GM18508 (cell line): ENCODE results near the gene NFASC.

Source experiments
- ATAC-seq: cut with Tn5 transposase; IDR thresholded peaks from one replicate; pipeline ENCODE4 v1.9.1; 2021; ENCODE audit warnings: moderate number of reproducible peaks; ENCODE audit not compliant: insufficient read depth, unreplicated experiment

The NFASC gene

GRCh38 chr1:204924013-204924759 lies 53.5 kb downstream of the NFASC start:
- no peak for ATAC-seq

DNA sequence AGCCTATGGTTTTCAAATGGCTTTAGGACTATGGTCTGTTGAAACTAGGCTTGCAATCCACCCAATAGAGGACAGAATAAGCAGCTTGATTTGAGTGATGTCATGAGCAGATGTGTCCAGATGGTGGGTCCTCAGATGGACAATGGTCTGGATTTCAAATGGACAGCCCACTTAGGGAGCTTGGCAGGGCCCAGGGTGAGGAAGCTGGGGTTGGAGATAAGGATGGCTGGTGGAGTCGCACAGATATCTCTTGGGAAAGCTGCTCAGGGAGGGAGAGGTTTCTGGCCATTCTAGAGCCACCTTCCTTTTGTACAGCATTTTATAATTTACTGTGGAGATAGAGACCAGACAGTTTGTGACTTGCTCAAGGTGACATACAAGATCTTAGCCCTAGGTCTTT lies 55.0 kb downstream of the NFASC start:
- ATAC-seq = no peak

DNA sequence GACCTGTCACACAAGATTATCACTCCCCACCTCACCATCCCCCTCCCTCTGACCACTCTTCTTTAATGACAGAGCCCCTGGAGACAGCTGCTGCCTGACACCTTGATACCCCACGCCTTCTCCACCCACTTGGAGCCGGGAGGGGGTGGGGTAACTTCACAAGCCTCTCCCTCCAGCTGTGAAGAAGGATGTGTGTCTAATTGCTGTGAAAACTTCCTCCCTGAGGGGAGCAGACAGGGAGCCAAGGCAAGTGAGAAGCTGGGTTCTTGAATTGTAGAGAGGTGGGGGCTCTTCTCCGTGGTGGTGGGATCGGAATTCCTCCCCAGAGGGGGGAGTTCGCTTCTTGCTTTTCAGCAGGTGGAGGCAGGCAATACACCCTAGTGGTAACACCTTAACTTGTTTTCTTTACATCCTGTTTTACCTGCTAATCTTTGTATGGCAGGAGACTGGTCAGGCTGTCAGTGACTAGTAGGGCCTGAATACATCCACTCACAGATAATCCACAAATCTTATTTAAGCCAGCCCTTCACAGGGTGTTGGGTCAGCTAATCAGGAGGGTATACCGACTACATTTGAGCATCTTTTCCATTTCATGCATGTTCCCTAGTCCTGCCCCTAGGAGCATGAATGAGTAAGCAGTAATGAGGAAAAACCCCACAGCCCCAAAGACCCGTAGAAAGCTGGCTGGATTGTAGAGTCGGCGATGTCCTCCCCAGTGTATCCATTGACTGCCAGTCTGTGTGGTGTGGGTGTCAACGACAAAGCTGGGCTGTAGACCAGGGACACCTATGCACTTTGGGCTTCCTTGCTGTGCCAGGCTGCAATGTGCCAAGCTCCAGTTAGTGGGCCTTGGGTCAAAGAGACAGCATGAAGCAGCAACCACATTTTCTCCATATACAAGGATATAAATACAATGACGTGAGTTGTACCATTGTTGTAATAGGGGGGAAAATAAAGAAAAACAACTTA lies 57.3 kb downstream of the NFASC start:
- ATAC-seq = no peak

DNA sequence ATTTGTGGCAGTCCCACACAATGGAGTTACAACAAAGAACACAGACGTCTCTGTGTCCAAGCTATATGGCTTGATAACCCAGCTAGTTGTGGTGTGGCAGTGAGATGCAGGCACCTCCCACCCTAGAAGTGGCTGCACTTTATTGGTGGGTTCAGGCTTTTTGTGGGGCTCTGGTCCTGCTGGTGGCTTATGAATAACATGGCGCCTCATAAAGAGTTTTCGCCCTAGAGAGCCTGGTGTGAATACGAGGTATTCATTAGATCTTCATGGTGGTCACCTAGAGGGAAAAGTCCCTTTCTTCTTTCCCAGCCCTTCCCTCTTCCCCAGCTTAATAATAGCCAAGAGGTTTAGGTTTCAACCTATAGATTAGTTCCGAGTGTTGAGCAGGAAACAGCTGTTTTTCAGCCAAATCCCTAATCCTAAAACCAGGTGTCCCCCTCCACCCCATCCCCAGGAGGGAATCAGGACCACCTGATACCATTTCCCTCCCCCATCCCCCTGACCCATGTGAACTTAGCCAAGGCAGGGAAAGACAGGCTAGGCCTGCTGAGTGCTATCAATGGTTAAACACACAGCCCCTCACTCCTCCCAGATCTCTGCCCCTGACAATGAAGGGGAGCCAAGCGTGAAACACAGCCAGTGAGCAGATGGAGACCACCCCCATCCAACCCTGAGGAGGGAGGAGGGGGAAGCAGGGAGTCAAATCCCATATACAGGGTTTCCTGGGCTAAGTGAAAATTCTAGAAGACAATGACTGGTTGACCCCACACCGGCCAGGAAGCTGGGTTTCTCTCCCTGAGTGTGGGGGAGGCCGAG lies 58.2 kb downstream of the NFASC start:
- ATAC-seq = no peak

GRCh38 chr1:204929487-204930154 lies 59.0 kb downstream of the NFASC start:
- ATAC-seq = no peak

DNA sequence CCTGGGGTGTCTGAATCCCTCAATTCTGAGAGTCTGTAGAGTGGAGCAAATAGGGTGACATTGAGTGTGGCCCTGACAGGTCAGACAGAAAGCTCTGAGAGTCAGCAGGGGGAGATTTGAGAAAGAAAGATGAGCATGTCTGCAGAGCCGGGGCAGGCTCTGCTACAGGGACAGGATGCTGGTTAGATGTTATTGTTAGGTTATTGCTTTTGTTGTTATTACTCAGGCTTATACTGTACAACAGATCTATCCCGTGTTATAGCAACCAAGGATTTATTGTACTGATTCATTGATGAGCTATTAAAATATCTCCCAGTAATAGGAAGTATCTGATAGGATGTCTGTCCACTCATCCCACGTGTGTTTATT lies 59.5 kb downstream of the NFASC start:
- no peak for ATAC-seq

GRCh38 chr1:204931313-204931712 lies 60.7 kb downstream of the NFASC start:
- no peak for ATAC-seq

- ATAC-seq = no peak
Observed at GRCh38 chr1:204931768-204932572, 61.3 kb downstream of the NFASC start.

DNA sequence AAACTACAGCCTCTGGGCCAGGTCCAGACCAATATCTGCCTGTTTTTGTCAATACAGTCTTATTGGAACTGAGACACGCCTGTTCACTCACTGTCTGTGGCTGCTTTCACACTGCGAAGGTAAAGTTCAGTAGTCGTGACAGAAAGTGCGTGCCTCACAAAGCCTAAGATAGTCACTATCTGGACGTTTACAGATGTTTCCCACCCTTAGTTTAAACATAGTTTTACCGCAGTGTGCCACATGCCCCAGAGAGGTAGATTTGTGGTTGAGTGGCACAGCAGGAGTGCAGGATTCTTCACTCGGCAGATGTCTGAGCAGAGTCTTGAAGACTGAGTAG lies 61.9 kb downstream of the NFASC start:
- no peak for ATAC-seq

- ATAC-seq = no peak
Observed at GRCh38 chr1:204935155-204935554, 64.5 kb downstream of the NFASC start.

GRCh38 chr1:204936765-204937164 lies 66.1 kb downstream of the NFASC start:
- ATAC-seq = no peak

GRCh38 chr1:204937901-204938300 lies 67.2 kb downstream of the NFASC start:
- ATAC-seq = no peak

GRCh38 chr1:204940591-204940990 lies 69.9 kb downstream of the NFASC start:
- no peak for ATAC-seq

DNA sequence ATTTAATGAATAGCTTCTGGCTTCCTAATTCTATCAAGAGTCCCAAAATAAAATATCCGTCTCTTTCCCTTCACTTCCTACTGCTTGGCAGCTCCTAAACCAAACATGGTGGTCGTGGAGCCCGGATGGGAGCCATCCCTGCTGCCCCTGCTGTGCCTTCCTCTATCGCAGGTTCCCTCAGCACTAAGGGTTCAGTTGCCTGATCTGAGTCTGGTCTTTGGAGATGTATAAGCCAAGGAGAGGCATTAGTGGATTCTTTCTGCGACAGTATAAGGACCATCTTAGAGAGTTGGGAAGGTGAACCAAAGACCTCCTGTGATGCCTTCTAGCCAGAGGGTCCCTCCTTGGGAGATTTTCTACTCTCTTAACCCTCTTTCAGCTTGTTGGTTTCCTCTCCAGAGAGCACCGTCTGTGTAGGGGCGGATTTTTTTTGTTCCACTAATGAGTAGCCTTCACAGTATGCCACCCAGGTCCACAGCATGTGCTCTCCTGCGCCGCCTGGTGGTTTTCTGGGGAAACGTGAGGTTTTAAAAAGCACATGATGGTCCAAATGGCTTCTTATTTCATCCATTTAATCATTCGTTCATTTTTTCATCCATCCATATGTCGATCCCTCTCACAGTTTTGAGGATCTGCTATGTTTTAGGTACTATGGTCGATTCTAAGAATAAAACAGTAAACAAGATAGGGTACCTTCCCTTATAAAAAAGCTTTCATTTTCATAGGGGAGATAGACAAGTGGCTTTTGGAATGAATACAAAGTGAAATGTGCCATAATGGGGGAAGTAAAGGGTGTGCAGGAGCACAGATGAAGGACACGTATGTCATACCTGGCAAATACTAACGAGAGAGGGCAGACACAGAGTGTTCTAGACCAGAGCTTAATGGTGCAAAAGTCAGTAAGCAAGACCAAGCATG lies 71.0 kb downstream of the NFASC start:
- no peak for ATAC-seq

DNA sequence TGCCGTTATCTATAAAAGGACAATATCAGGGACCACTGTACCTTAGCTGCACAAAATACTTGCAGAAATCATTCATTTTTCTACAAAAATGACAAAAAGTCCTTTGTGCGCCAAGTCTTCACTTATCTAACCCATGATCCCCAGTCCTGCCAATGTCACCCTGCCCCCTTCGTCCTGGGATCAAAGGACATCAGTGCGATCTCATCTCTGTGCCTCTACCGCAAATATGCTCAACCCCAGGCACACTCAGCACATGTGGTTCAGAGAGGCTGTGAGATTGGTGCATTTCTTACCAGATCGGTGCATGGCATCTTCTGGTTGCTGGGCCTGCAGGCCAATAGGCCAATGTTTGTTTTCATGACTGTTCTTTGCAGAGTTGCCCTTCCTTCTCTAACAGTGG lies 72.8 kb downstream of the NFASC start:
- no peak for ATAC-seq

GRCh38 chr1:204944662-204945061 lies 74.0 kb downstream of the NFASC start:
- ATAC-seq = no peak

DNA sequence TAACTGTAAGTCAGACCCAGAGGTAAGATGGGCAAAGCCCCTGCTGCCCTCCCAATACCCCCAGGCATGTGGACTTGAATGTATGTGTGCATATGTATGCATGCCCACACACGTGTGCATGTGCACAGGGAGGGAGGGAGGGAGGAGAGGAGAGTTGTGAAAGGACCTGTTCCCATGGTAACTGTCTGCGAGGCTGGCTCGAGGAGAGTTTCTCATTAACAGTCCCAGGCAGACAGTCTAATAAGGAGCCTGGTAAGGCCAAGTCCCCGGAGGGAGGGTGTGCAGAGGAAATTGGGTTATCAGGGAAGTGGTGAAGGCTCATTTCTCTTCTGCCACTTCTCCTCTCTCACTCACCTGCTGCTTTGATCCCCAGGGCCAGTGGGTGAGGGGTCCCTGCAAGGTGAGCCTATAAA lies 74.9 kb downstream of the NFASC start:
- no peak for ATAC-seq

DNA sequence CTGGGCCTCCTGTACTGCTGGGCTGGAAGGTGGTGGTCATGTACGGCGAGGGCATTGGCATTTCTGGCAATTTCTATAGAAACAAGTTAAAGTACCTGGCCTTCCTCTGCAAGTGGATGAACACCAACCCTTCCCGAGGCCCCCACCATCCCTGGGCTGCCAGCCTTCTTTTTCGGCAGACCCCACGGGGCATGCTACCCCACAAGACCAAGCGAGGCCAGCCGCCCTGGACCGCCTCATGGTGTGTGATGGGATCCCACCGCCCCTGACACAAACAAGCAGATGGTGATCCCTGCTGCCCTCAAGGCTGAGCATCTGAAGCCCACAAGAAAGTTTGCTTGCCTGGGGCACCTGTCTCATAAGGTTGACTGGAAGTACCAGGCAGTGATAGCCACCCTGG lies 76.0 kb downstream of the NFASC start:
- ATAC-seq = no peak
